SHP77 treated with DMSO at 0.1 percent for 48 hours (cell line): Measurements from ENCODE around the gene CPN2.

ENCODE experiments used
- DNase-seq: peaks from one replicate; lab custom pipeline; 2025; lab: John Stamatoyannopoulos, UW

The CPN2 gene

GRCh38 chr3:194381460-194381875 is 30.3 kb upstream of the CPN2 start:
- no peak for DNase-seq

DNA sequence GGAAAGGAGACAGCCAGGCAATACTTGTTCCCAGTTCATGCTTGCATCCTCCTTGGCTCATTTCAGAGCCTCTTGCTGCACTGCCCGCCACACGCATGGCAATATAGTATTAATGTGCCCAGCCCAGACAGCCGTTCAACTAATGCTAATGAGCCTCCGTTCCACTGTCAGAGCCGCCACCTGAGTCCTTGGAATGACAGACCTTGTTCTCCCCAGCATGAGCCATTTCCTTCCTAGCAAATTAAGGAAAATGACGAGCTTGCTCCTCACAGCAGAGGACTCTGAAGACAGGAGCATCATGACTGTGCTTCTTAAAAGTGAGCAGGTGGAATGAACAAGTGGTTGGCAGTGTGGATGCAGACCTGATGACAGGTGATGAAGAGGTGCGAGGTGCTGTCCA is 29.2 kb upstream of the CPN2 start:
- no peak for DNase-seq

DNA sequence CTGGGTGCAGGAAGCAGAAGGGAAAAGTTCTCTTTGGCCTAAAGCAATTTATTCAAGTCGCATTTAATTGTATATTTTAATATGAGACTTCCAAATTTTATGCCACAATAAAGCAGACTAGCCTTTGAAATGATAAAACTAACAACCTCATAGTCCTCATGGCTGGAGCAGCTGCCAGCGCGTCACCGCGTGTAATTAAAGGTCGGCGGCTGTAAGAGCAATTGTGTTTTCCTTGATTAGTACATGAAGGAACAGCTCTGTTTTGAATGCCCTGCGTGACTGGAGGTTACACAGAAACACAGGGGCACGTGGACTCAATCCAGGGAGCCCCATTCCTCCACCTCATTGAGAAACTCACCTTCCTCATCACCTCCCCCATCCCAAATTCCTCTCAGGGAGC is 28.5 kb upstream of the CPN2 start:
- no peak for DNase-seq

- no peak for DNase-seq
Observed at GRCh38 chr3:194379231-194379630, 28.1 kb upstream of the CPN2 start.

GRCh38 chr3:194377708-194378107 is 26.6 kb upstream of the CPN2 start:
- DNase-seq, result no peak

DNA sequence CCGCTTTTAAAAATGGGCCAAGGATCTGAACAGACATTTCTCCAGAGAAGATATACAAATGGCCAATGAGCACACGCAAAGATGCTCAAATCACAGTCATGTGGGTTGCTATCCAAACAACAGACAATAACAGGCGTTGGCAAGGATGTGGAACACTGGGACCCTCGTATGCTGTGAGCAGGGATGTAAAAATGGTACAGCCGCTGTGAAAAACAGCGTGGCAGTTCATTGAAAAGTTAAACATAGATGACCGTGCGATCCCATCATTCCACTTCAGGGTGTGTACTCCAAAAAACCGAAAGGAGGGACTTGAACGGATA is 25.1 kb upstream of the CPN2 start:
- DNase-seq, result no peak

DNA sequence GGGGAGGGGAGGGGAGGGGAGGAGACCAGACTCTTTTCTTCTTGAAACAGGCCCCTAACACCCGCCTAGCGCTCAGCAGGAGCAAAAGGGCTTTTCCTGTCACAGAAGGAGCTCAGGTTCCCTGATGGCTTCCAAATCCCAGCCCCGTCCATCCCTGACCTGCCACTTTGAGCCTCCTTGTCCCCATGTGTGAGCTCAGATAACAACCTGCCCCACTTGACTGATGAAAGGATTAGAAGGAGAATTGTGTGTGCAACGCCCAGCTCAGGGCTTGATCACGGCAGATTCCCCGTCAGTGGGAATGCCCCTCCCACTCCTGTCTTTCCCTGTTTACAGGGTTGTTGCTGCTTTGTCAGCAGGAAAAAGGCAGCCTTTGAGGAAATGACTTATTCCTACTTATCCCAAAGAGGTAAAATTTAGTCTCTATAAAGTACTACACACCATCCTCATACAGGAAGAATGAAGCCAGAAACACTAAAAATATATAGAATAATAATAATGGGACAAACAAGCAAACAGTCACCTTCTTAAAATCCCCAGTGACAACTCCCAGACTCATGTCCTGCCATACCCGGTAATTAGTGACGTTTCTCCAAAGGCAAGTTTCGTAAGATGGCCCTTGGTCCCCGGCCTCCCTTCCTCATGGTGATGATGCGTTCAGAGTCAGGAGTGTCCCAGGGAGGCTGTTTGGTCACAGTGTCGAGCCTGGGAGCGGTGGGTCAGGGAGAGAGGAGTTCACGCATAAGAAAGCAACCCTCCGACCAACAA is 24.5 kb upstream of the CPN2 start:
- no peak for DNase-seq

DNA sequence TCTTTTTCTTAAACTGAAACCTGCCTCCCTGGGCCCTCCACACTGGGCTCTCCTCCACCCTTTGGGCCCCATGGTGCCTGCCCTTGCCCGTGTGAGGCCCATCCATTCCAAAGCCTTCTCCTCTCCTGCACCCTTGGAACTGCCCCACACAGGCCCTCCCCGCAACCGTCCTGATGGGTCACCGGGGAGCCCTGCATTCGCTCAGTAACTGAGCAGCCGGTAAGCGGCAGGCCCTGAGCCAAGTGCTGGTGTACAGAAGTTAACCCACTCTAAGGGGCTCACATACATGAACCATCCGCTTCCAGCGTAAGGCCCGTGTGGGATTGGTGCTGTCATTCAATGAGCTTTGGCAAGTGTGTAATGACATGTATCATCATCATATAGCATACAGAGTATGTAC is 23.8 kb upstream of the CPN2 start:
- no peak for DNase-seq

GRCh38 chr3:194373899-194374298 is 22.8 kb upstream of the CPN2 start:
- DNase-seq, result no peak

DNA sequence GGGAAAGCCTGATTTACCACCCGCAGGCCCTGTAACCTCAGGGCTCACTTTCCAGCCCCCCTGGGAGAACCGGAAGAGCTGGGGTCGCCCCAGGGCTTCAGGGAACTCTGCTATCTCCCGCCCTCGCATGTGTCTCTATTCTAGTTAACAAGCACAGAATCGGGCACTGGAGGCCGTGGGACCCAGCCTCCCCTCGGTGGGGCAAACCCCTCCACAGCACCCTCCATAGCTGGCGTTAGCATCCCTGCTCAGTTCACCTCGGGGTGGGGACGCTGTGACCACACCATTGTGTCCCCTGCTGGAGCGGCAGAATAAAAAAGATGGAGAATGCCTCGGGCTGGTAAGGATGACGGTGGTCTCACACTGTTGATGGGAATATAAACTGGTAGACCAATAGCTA is 21.9 kb upstream of the CPN2 start:
- no peak for DNase-seq

- no peak for DNase-seq
Observed at GRCh38 chr3:194370753-194371152, 19.6 kb upstream of the CPN2 start.

DNA sequence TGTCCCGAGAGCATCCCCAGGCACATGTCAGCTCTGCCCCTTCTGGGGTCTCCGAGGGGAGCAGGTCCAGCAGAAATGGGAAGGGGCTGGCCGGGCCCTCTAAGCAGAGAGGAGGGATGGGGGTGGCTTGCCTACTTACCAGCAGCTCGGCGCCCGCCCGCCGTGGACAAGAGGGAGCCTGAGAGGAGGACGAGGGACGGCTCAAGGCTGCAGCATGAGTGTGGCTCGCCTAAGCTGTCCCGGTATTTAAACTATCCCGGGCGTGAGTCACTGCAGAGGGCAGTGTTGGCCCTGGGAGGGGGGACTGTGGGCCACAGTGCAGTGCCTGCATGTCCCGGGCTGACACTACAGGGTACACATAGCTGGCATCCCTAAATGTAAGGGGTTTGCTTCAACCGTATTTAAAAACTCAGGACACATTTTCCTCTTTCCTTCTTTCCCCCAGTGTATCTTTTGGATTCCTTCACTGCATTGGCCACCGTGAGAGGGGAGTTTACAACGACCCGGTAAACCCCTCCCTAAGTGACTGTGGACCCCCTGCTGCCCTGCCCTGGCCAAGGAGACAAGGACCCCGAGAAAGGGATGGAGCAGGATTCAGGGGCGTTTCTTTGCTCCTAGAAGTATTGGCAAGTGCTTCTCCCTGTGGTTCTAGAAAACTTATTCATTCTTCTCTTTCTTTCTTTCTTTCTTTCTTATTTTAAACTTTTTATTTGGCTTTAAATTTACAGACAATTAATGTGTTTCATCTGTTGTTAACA is 18.6 kb upstream of the CPN2 start, which contains the start of gene LRRC15:
Gene LRRC15, minus strand, starts transcription at position 222 of the 758 bp plus-strand sequence. CDS start 8,700 bp downstream, outside the sequence.
- no peak for DNase-seq

DNA sequence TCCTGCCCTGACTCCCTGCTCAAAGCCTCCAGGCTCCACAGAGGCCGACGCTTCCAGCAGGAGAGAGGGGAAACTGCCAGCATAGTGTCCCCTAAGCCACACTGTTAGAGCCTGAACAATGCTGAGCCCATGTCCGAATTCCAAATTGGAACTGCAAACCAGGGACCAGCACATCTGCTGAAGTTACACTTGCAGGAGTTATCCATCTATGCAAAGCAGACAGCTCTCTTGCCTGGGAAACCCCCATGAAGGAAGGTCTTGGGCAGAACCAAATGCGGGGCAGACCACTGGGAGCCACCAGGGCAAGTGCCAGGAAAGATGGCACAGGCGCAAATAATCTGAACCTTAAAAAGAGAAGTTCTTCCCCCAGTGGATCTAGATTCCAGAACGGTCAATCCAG is 17.8 kb upstream of the CPN2 start:
- DNase-seq, result no peak

GRCh38 chr3:194367992-194368841 is 17.1 kb upstream of the CPN2 start:
- DNase-seq, result no peak

DNA sequence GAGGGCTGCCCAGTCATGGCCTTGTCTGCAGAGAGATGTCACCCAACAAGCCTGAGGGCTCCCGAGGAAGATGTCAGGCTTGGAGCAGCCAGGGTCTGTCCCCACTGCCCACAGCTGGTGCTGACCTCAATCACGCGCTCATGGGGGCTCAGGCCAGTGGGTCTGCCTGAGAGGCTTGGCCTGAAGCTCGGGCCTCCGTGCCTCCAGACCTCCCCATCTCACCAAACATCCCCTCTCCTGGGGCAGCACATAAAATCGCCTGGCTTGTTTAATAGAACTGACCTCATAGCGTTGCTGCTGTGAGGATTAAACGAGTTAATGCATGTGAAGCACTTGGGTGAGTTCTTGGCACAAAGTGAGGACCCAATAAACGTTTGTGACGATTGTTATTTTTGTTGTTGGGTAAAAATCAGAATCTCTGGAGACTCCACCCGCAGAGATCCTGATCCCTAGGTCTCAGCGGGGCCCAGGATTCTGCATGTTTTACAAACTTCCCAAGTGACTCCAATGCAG is 14.9 kb upstream of the CPN2 start:
- DNase-seq, result no peak

GRCh38 chr3:194365526-194365925 is 14.4 kb upstream of the CPN2 start:
- no peak for DNase-seq

GRCh38 chr3:194364652-194365434 is 13.7 kb upstream of the CPN2 start:
- no peak for DNase-seq

GRCh38 chr3:194364314-194364651 is 13.2 kb upstream of the CPN2 start:
- DNase-seq, result no peak

DNA sequence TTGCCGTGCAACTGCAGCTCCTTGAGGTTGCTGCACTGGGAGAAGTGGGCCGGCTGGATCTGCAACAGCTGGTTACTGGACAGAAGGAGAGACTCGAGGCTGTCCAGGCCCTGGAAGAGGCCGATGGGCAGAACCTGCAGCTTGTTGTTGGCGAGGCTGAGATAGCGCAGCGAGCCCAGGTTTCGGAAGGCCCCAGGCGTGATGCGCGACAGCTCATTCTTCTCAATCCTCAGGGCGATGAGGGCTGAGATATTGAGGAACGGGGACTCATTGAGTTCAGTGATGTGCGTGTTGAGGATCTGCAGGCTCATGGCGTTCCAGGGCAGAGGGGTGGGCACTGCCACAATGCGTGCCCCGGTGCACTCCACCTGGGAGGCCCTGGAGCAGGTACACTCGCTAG is 9.4 kb upstream of the CPN2 start:
- no peak for DNase-seq

- DNase-seq, result no peak
Observed at GRCh38 chr3:194357681-194358080, 6.6 kb upstream of the CPN2 start.

DNA sequence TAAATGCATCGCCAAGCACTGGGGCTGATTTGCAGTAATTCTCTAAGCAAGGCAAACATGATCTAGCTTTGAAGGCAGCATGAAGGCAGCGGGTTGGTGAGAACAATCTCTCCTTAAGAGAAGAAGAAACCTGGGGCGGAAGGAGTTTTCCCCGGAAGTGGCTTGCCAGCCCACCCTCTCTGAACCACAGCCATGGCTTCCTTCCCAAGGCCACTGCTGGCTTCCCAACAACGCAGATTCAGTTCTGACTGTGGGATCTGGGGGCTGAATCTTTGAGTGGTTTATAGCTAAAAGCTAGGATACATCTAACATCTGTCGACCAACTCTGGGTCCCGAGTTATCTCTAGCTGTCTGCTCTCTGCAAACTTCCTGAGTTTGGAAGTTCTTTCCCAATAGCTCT is 4.3 kb upstream of the CPN2 start:
- no peak for DNase-seq

- no peak for DNase-seq
Observed at GRCh38 chr3:194354315-194354714, 3.2 kb upstream of the CPN2 start.
